Stimulated activated naive CD8-positive, alpha-beta T cell treated with anti-CD3 and anti-CD28 coated beads, Interleukin-15, Interleukin-2, amounts not matched to agents 100 ng/mL and 50 ng/mL, for 24 hours (primary cell): ENCODE measurements around the gene TSGA10IP.
A peak's percentile ranks its signal among the peaks of the same experiment; 100 is the strongest.

Experiments
- H3K27ac Mint-ChIP-seq: one replicate; pipeline ENCODE4 v1.8.0; 2021; ENCODE audit warnings: mild to moderate bottlenecking, mixed read lengths
- H3K27me3 Mint-ChIP-seq: one replicate; pipeline ENCODE4 v1.8.0; 2021; ENCODE audit warnings: mixed read lengths
- H3K36me3 Mint-ChIP-seq: one replicate; pipeline ENCODE4 v1.8.0; 2021; ENCODE audit warnings: low read depth, mixed read lengths
- H3K4me1 Mint-ChIP-seq: one replicate; pipeline ENCODE4 v1.8.0; 2021; ENCODE audit warnings: low read depth, mixed read lengths
- H3K4me3 Mint-ChIP-seq: one replicate; pipeline ENCODE4 v1.8.0; 2021; ENCODE audit warnings: mild to moderate bottlenecking, mixed read lengths
- H3K9me3 Mint-ChIP-seq: one replicate; pipeline ENCODE4 v1.8.0; 2021; ENCODE audit warnings: mixed read lengths

The TSGA10IP gene

DNA sequence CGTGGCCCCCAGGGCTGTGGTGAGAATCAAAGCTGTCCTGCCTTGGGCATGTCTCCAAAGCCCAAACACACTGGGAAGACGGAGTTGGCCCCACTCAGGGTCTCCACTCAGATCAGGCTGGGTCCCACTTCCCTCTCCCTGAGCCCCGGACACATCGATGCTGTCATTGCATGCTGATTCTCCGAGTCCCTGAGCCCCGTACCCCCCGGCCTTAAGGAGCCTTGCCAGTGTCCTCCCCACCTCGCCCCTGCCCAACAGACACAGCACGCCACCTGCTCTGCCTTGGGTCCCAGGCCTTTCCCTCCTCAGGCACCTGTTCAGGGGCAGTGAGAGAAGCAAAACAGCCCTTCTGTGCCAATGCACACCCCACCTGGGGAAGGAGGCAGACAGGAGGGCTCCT lies 42.1 kb downstream of the TSGA10IP start:
- no peak overlapping the region for H3K4me3 Mint-ChIP-seq
- H3K36me3 Mint-ChIP-seq = peaks cover 11% of the 10 kb centered on the region
- peaks cover 5% of the 10 kb centered on the region for H3K4me1 Mint-ChIP-seq

DNA sequence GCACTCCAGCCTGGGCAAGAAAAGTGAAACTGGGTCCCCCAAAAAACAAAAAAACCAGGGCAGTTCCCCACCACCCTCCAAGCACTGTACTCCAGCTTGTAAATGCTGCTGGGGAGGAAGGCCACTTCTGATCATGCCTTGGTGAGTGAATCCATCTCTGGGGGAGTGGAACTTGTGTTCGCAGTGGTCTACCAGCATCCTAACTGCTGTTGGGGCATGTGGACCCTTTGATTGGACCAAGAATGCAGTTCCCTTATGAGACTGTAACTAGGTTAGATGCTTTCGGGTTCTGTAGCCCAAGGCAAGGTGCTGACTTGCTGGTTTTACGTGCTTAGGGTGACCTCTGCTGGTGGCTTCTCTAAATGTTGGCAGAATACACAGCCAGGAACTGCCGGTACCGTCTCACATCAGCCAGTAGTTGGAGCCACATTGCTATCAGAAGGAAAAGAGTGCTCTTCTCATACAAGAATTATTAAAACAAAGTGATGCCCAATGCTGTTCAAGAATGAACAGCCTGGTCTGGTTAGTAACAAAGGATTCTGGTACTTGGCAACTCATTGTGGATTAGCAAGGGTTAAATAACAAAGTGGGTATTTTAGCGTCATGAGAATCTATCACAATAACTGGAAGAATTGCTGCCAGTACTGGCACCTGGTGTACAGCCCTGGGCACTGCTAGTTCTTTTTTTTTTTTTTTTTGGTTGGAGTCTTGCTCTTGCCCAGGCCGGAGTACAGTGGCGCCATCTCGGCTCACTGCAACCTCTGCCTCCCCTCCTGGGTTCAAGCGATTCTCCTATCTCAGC lies 43.7 kb downstream of the TSGA10IP start:
- no peak overlapping the region for H3K4me3 Mint-ChIP-seq
- peak overlapping the region; percentile 58 for H3K27ac Mint-ChIP-seq
- peaks cover 5% of the 10 kb centered on the region for H3K4me1 Mint-ChIP-seq
- peaks cover 11% of the 10 kb centered on the region for H3K36me3 Mint-ChIP-seq
- H3K9me3 Mint-ChIP-seq = no peaks in the 10 kb centered on the region
- H3K27me3 Mint-ChIP-seq = no peaks in the 10 kb centered on the region

More for the DNA sequence above, 42.1 kb downstream of the TSGA10IP start:
- H3K27me3 Mint-ChIP-seq = no peaks in the 10 kb centered on the region
- H3K27ac Mint-ChIP-seq = no peak overlapping the region
- no peaks in the 10 kb centered on the region for H3K9me3 Mint-ChIP-seq

DNA sequence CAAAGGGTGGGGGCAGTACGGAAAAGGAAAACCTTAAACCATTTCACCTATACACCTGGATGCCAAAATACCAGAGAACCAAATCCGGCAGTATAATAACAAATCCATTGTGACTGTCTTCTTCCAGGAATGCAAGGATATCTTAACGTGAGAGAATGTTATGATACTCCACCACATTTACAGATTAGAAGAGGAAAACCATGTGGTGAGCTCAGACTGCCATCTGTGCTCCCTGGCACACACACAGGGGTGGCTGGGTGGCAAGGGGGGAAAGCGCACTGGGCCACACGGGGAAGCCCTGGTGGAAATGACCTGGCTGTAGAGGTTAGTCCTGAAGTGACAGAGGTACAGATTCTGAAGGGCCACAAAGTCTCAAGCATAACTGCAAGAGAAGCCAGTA lies 46.8 kb downstream of the TSGA10IP start:
- Mint-ChIP-seq H3K27ac (no peak overlapping the region), H3K27me3 (no peaks in the 10 kb centered on the region), H3K36me3 (peaks cover 26% of the 10 kb centered on the region), H3K4me3 (no peak overlapping the region), H3K9me3 (no peaks in the 10 kb centered on the region), H3K4me1 (peaks cover 5% of the 10 kb centered on the region)

DNA sequence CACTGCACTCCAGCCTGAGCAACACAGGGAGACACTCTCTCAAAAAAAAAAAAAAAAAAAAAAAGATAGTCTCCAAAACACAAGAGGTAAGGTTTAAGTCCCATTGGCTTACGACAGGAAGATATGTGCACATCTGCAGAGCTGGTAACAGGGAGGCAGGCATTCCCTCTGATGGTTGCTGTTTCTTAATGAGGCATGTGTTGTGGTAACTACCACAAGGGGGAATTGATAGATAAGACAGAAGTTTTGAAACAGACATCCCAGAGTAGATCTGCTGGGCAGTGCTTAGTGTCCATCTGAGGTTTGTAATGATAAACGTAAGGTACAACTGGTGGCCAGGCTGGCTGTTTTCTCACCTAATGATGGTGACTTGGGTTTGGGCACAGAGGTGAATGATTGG lies 52.0 kb downstream of the TSGA10IP start:
- Mint-ChIP-seq H3K4me1 (peaks cover 22% of the 10 kb centered on the region), H3K27me3 (no peaks in the 10 kb centered on the region), H3K27ac (no peak overlapping the region), H3K4me3 (no peak overlapping the region), H3K9me3 (no peaks in the 10 kb centered on the region), H3K36me3 (peaks cover 57% of the 10 kb centered on the region)

DNA sequence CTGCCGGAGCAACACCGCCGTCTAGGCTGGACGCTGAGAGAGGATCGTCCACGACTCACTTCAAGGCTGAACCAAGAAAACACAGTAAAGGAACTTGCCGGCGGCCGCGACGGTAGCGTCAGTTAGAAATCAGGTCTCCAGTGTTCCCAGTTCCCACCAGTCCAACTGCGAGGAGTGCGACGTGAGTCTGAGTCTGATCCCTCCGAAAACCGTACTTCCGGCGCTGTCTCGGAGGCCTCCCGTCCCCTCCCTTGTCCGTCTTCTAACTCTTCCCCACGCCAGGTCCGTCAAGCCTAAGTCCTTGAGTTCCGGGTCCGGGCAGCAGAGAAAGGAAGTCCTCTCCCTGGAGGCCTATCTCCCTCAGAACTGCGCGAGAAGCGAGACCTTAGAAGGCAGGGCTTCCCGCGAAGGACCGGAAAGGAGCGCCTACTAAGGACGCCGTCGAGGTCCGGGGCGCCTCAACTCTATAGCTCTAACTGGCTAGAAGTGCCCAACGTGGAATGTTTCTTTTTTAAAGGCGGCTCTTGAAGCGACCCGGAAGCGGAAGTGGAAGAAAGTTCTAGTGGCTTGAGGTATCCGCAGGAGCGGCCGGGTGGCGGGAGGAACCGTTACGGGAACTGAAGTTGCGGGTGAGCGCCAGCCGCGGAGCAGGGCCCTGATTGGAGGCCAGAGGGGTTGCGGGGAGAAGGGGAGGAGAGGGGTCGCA lies 56.8 kb downstream of the TSGA10IP start, which contains the start of the genes BANF1 and EIF1AD:
BANF1 (plus strand) TSS at position 562 of the 706 bp plus-strand sequence. CDS start 748 bp downstream, outside the sequence.
EIF1AD (minus strand) TSS at position 216 of the 706 bp plus-strand sequence. CDS start 1,768 bp downstream, outside the sequence.
- H3K4me3 Mint-ChIP-seq = peak within 1 kb of the TSS; percentile 100
- H3K27ac Mint-ChIP-seq = peak within 1 kb of the TSS; percentile 99
- peaks cover 70% of the 10 kb centered on the region for H3K36me3 Mint-ChIP-seq
- no peaks in the 10 kb centered on the region for H3K9me3 Mint-ChIP-seq
- H3K4me1 Mint-ChIP-seq = peaks cover 46% of the 10 kb centered on the region
- no peaks in the 10 kb centered on the region for H3K27me3 Mint-ChIP-seq

DNA sequence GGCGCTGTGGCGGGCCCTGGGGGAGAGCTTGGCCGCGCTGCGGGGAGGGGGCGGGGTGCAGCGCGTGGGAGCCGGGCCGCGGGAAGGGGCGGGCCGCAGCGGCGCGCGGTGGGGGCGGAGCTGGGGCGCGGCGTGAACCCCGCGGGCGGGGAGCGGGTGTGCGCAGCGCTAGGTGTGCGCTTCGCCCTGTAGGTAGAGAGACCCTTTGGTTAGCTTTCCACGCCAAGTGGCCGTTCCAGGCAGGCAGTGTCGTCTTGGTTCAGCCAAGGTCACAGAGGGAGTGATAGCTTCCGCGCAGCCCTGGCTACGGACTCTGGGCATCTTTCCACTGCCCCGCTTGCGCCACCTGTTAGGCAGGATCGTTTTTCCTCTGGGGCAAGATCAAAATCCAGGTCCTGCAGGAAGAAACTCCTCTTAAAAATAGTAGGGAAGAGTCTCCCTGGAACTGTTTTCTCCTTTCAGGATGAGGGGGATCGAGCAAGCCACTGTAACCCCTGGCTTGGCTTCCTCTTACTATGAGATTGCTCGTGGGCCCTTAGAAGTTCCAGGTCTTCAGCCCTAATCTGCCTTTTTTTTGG lies 57.5 kb downstream of the TSGA10IP start:
- no peaks in the 10 kb centered on the region for H3K9me3 Mint-ChIP-seq
- H3K27me3 Mint-ChIP-seq = no peaks in the 10 kb centered on the region
- H3K36me3 Mint-ChIP-seq = peaks cover 63% of the 10 kb centered on the region
- peaks cover 46% of the 10 kb centered on the region for H3K4me1 Mint-ChIP-seq
- H3K4me3 Mint-ChIP-seq = peak overlapping the region; percentile 100
- H3K27ac Mint-ChIP-seq = peak overlapping the region; percentile 99

DNA sequence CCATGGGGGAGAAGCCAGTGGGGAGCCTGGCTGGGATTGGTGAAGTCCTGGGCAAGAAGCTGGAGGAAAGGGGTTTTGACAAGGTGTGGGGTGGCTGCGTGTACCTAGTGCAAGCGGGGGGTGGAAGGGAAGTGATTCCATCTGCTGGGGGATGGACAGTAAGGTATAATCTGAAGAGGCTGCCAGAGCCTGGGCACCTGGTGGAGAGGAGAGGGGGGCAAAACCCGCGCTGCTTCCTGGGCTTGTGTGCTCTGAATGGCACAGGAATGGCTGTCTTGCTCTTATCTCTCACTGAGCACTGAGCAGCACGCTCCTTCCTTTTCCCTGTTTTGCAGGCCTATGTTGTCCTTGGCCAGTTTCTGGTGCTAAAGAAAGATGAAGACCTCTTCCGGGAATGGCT lies 58.0 kb downstream of the TSGA10IP start:
- H3K4me1 Mint-ChIP-seq = peaks cover 46% of the 10 kb centered on the region
- H3K9me3 Mint-ChIP-seq = no peaks in the 10 kb centered on the region
- H3K27me3 Mint-ChIP-seq = no peaks in the 10 kb centered on the region
- peak overlapping the region; percentile 100 for H3K4me3 Mint-ChIP-seq
- peak overlapping the region; percentile 89 for H3K27ac Mint-ChIP-seq
- peaks cover 60% of the 10 kb centered on the region for H3K36me3 Mint-ChIP-seq

DNA sequence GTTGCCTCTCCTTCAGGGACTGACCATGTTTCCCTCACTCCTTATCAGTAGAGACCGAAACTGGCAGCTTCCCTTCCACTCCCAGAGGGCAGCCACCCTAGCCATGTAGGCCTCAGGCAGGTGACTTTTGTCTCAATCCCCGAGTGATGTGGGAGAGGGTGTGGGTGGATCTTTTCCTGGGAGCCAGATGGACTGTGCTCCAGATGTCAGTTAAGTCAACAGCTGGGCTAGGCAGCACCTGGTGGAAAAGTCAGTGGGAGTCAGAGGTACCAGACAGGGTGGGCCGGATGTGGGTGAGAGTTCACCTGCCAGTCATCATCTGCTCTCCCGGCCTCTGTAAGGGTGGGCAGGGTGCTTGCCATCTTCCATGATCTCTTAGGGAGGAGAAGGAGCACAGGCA lies 58.9 kb downstream of the TSGA10IP start:
- H3K4me3 Mint-ChIP-seq = peak overlapping the region; percentile 59
- no peaks in the 10 kb centered on the region for H3K9me3 Mint-ChIP-seq
- no peaks in the 10 kb centered on the region for H3K27me3 Mint-ChIP-seq
- H3K27ac Mint-ChIP-seq = no peak overlapping the region
- H3K4me1 Mint-ChIP-seq = peaks cover 44% of the 10 kb centered on the region
- peaks cover 52% of the 10 kb centered on the region for H3K36me3 Mint-ChIP-seq

DNA sequence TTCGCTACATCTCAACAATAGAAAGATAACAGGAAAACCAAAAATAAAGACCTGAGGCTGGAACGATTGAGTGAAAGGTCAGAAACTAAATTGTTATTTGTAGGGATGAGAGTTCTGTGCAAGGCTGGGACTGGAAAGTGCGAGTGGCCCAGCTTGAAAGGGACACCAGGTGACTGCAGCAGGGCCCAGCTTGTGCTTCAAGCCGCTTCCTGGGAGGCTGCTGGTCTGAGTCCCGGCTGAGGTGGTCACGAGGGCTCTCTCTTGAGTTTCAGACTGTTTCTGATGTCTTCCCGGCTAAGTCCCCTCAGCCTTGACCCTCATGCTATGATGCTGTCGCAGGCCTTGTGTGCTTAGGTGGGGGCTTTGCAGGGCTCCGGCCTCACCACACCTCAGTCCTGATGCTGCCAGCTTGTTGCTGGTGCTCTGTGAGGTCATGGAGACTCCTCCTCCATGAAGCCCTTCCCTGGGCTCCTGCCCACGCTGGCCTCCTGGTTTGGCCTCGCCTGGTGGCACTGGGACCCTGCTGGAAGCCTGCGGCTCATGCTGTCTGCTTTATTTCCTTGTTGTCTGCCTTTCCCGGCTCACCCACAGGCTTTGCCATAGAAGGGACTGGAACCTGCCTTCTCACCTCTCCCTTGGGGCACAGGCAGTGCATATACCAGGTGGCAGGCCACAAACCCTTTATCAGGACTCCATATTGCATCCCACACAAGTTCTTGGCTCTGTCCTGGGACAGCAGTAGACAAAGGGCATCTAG lies 61.0 kb downstream of the TSGA10IP start:
- Mint-ChIP-seq H3K4me1 (peaks cover 29% of the 10 kb centered on the region), H3K4me3 (no peak overlapping the region), H3K9me3 (no peaks in the 10 kb centered on the region), H3K27me3 (no peaks in the 10 kb centered on the region), H3K36me3 (peaks cover 35% of the 10 kb centered on the region), H3K27ac (no peak overlapping the region)

DNA sequence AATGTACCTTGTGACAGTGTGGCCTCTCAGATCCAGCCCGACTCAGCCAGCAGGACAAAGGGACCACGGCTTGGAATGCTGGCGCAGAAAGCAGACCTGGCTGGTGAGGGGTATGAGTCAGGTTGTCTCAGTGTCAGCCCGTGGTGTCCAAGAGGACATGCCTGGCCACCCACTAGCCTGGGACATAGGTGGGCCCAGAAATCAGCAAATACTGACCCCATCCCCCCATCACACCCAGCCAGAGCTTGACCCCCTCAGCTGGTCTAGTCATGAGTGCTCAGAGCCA lies 61.6 kb downstream of the TSGA10IP start:
- Mint-ChIP-seq H3K4me1 (peaks cover 27% of the 10 kb centered on the region), H3K4me3 (no peak overlapping the region), H3K27ac (no peak overlapping the region), H3K36me3 (peaks cover 29% of the 10 kb centered on the region), H3K27me3 (no peaks in the 10 kb centered on the region), H3K9me3 (no peaks in the 10 kb centered on the region)

DNA sequence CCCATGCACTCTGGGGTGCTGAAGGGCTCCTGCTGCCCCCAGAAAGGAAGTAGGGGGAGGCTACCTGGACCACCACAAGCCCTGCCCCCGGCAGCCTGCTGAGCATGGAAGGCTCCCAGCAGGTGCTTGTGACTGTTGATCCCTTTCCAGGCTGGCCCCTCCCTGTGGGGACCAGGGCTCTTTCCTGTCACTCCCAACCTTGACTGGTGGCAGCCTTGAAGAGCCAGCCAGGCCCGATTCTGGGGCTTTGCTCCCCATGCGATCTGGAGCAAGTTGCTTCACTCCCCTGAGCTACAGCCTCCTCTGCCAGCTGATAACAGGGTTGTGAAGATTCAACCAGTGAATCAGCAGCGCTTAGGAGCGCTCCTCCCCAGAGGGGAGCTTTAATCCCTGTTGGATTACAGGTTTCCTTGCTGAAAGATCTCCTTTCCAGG lies 61.9 kb downstream of the TSGA10IP start:
- H3K4me1 Mint-ChIP-seq = peaks cover 25% of the 10 kb centered on the region
- H3K4me3 Mint-ChIP-seq = no peak overlapping the region
- H3K27ac Mint-ChIP-seq = no peak overlapping the region
- H3K36me3 Mint-ChIP-seq = peaks cover 28% of the 10 kb centered on the region
- H3K27me3 Mint-ChIP-seq = no peaks in the 10 kb centered on the region
- H3K9me3 Mint-ChIP-seq = no peaks in the 10 kb centered on the region

DNA sequence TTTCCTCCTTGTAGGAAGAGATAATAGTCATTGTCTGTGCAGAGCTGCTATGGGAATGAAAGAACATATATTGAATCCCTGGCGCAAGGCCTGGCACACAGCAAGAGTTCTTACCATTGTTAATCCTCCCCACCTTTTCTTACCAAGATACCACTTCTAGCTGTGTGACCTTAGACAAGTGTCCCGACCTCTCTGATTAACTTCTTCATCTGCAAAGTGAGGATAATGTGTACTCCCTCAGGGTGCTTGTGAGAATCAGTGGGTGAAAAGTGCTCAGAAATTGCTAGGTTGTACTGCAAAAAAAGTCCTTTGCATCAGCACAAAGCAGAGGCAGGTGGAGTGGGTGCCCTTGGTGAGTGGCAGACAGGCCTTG lies 62.8 kb downstream of the TSGA10IP start:
- Mint-ChIP-seq H3K4me1 (peaks cover 20% of the 10 kb centered on the region), H3K27ac (no peak overlapping the region), H3K9me3 (no peaks in the 10 kb centered on the region), H3K4me3 (no peak overlapping the region), H3K36me3 (peaks cover 23% of the 10 kb centered on the region), H3K27me3 (no peaks in the 10 kb centered on the region)

DNA sequence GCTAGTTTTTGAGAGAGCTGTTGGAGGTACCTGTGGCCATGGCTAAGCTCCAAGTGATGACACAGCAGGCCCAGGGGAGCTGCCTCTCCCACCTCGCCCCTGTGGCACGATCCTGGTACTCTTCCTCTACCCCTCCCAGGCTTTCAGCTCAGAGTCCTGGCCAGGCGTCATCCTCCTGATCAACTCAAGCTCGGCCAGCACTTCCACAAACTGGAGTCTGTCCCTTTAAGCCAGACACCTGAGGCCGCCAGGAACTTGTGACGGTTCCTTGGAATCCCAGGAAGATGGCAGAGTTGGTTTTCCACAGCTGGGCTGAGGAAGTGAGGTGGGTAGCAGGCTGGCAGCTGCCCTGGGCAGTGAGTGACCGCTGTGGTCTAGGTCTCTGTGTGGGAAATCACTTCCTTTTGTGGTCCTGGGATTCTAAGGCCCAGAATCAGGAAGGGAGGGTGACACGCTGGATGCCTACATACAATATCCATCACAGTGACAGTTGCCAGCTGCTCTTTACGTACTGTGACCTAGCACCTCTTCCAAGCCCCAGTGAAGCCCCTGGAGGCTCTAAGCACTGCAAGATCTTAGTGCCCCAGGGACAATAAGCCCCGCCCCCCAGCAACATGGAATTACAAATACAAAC lies 63.3 kb downstream of the TSGA10IP start:
- H3K9me3 Mint-ChIP-seq = no peaks in the 10 kb centered on the region
- H3K27ac Mint-ChIP-seq = no peak overlapping the region
- no peaks in the 10 kb centered on the region for H3K27me3 Mint-ChIP-seq
- no peak overlapping the region for H3K4me3 Mint-ChIP-seq
- H3K4me1 Mint-ChIP-seq = peaks cover 15% of the 10 kb centered on the region
- peaks cover 18% of the 10 kb centered on the region for H3K36me3 Mint-ChIP-seq
